Sigmoid colon (tissue), 4 donors: ENCODE results near the gene CSTPP1.

ENCODE experiments used
- CTCF ChIP-seq, 4 experiments: fragments of 450-650 bp in 3 of 4; fragments of 200-600 bp in 1 of 4; IDR thresholded peaks; one replicate each; pipeline ENCODE4 v1.5.1; 2016 to 2019; ENCODE audit warnings: antibody characterized with exemption in 4 of 4, mild to moderate bottlenecking in 3 of 4, moderate library complexity in 2 of 4
- EP300 ChIP-seq, 4 donors: sonication (generic); formaldehyde crosslinking; IDR thresholded peaks; one replicate each; pipeline ENCODE4 v1.6.1; 2017; ENCODE audit warnings: antibody characterized with exemption in 4 of 4
- POLR2A ChIP-seq, 2 donors: fragments of 450-650 bp; IDR thresholded peaks; one replicate each; pipeline ENCODE4 v1.6.1; 2016; ENCODE audit warnings: antibody characterized with exemption in 2 of 2, mild to moderate bottlenecking in 2 of 2, moderate library complexity in 2 of 2

DNA sequence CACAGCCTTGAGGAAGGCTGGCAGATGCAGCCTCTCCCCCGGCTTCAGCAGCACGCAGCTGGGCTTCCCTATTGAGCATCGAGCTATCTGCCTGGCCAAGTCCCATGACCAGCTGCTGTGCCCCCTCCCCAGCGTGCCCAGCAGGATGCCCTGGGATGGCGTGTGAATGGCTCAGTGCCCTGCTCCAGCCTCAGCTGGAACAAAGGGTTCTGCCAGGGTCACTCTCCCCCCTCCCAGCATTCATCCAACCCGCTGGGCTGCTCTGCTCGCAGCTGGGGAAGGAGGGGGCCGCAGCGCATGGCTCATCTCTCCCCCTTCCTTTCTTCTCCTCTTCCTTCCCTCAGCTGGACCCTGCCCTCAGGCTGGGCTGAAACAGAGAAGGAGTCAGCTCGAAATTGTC is 32.7 kb upstream of the CSTPP1 start:
- no peak for TF ChIP-seq CTCF (IDR thresholded peaks at IDR 0.05)
- TF ChIP-seq POLR2A (IDR thresholded peaks at IDR 0.05) = no peak
- no peak for TF ChIP-seq EP300 (IDR thresholded peaks at IDR 0.05)
